HG03045 (cell line): ENCODE data around the gene DLG2.
"Not testable (repeated sequence)": the region's sequence is repeated elsewhere in the genome, so short reads cannot be mapped to it uniquely, and the experiment has no call there.

ENCODE experiments used
- ATAC-seq: cut with Tn5 transposase; IDR thresholded peaks from one replicate; pipeline ENCODE4 v1.9.1; 2021; ENCODE audit warnings: mild to moderate bottlenecking, moderate library complexity; ENCODE audit not compliant: unreplicated experiment

The DLG2 gene

DNA sequence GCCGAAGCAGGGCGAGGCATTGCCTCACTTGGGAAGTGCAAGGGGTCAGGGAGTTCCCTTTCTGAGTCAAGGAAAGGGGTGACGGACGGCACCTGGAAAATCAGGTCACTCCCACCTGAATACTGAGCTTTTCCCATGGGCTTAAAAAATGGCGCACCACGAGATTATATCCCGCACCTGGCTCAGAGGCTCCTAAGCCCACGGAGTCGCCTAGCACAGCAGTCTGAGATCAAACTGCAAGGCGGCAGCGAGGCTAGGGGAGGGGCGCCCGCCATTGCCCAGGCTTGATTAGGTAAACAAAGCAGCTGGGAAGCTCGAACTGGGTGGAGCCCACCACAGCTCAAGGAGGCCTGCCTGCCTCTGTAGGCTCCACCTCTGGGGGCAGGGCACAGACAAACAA lies 2039.3 kb downstream of the DLG2 start:
- ATAC-seq = not testable (repeated sequence)

DNA sequence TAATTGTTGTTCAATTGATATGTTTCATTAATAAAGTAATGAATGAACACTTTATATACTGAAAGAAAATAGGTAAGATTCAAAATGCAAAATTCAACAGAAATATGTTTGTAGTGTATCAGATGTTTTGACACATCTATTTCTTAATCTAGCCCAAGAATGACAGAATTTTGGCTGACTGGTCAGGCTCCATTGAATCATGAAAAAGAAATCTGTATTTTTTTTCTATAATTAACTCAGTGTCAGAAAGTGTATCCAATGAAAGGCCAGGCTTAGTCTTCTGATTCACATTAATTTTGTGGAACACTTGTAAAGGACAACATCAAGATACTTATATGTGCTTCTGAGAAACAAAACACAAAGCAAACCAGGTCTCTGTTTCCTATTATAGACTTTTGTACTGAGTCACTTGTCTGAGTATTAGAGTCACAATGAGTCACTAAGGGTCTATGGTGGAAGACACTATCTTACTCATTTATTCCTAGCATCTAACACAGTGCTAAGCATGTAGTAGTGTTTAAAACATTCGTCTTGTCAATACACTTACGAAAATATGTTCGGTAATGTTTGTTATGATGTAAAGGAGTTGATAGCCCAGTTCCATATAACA lies 2043.3 kb downstream of the DLG2 start:
- peak; percentile 97 for ATAC-seq

DNA sequence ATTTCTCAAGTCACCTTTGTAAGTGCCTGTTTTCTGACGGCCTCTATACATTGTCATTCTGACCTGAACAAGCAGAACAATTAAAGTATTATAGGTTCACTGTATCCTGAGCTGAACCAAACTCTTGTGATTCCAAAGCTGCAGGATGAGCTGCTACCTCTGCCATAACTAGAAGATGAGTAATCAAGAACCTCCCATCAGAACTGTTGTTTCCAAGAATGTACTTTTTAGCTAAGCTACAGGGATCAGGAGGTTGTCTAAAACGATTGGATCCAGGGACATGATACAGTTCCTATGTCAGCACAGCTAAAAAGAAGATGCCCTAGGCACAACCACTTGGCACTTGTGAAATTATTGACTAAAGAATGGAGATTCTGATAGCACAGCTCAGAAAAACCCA lies 2052.6 kb downstream of the DLG2 start:
- no peak for ATAC-seq

DNA sequence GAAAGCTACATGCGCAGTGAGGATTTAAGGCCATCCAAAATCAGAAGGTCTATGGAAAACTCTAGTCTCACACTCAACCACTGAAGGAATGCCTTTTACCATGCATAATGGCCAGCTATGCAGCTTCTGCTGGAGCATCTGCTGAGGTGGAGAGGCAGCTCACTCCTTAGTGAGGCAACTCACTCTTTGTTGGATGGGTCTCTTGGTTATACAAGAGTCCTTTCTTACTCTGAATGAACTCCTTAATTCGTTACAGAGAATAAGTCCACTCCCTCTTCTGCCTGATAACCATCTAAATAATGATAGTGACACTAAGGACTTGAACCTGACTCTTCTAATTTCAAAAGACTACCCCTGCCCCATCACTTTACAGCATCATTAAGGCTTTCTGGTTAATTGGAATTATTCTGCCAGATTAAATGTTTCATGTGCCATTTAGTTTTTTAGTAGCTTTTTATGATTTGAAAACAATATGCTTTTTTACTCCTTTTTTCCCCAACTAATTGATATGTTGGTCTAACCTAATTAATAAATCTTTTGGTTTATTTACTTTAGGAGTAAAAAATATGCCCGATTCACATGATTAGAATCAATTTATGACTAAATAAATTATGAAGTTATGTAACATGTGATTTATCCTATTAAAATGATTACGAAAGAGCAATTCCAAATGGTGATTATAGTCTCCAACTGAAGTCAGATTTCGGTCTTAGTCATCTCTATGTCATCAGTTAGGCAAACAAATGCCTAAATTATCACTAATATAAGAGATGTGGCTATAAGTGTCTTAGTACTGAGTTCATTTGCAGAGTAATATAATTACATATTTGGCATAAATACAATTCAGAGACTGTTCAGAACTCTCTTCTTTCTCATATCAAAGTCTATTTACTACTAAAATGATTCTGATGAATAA lies 2054.3 kb downstream of the DLG2 start:
- no peak for ATAC-seq

- ATAC-seq = no peak
Observed at GRCh38 chr11:83571302-83571701, 2055.8 kb downstream of the DLG2 start.

DNA sequence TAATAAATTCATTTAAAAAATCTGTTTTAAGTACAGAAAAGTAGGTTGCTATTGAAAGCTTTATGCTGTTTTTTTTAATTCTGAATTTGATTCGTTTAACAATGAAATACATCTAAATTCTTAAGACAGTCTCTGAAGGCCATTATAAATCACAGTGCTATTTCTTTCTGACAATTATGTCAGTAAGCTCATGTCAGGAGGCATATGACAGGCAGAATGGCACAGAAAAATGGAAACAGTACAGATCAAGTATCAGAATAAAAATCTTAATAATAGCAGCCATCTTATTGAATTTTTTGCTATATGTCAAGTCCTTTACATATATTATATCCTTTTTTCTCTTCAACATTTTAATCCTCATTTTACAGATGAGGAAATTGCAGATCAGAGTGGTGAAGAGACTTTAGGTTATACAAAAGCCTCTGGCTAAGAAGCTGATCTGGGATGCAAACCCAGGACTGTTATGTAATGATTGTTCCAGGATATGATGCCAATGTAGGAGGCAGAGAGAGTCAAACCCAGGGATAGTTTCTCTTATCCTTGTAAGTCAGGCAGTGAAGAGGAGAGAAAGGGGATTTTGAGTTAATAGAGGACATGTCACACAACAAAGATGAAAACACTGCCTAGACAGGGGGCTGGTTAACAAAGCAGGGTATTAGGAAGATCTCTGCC lies 2057.9 kb downstream of the DLG2 start:
- ATAC-seq = no peak

DNA sequence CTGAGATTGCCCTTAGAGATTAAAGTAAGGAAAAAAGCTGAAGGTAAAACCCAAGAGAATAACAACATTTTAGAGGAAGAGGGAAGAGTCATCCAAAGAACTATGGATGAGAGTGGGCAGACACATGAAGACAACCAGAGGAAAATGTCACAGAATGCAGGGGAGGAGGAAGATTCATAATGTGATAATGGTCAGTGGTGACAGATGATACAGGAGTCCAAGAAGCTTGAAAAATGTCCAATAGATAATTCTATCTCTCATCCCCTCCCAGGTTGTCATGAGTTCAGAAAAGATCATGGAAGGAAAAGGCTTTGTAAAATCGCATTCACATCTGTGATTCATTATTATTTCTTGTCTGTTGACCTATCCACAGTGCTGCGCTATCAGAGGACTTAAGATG lies 2058.6 kb downstream of the DLG2 start:
- no peak for ATAC-seq

DNA sequence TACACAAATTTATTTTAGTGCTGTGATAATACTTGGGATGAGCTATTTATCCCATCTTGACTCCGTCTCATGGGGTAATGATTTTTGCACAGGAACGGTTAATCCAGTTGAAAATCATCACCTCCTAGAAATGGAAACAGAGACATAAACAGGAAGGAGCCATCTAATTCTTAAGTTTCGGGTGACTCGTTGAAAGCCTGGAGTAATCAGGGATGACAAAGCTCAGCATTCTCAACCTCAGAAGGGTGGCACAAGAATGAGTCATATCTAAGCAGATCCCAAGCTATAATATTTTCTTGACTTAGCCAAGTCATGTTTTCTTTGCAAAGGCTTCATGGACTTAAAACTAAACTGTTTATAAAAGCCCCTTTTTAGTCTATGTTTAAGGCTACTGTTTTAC lies 2060.2 kb downstream of the DLG2 start:
- no peak for ATAC-seq

GRCh38 chr11:83564870-83565269 lies 2062.3 kb downstream of the DLG2 start:
- no peak for ATAC-seq

DNA sequence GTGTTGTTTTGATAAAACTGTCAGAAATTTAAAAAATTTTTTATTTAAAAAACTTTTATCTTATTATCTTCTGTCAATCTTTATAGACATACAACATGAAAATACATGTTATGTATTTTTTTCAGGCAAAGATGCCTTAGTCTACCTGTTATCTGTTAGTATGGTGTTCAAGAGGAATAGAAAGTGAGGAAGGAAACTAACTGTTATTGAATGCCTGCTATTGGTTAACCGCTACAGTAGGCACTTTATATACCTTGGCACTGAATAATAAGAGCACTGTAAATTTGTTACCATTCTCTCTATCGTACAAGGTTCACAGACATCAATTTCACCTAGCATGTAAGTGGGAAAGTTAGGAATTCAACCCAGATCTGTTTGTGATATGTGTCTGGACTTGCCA lies 2068.9 kb downstream of the DLG2 start:
- no peak for ATAC-seq

- no peak for ATAC-seq
Observed at GRCh38 chr11:83557653-83558052, 2069.5 kb downstream of the DLG2 start.

DNA sequence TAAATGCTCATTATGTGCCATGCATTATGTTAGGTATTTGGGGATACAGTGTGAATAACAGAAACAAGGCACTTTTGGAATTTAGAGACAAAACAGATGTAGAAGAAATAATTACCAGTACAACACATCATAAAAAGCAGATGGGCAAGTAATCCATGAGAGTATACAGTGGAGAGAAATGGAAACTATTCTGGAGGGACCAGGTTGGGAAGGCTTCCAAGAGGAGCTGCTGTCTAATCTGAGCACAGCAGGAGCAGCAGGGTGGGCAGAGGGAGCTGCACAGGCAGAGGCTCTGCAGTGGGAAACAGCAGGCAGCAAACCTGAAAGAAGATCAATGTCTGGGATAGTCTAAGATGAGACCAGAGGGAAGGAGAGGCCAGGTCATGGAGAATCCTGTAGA lies 2072.3 kb downstream of the DLG2 start:
- no peak for ATAC-seq

GRCh38 chr11:83549984-83550667 lies 2077.0 kb downstream of the DLG2 start:
- no peak for ATAC-seq

DNA sequence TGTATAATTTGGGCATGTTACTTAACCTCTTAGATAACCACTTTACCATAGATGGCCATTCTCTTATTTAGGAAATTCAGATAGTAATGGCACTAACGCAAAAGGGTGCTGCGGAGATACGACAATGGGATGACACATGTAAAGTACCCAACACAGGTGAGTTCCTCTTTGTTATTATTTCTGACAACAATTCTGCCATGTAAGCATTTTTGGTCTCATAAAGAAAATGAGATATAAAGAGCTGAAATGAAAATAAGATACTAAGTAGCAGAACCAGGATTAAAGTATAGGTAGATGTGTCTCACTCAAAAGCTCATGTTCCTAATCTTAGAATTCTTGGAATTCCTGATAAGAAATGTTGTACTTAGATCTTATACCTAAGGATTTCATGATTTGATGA lies 2080.8 kb downstream of the DLG2 start:
- ATAC-seq = no peak

DNA sequence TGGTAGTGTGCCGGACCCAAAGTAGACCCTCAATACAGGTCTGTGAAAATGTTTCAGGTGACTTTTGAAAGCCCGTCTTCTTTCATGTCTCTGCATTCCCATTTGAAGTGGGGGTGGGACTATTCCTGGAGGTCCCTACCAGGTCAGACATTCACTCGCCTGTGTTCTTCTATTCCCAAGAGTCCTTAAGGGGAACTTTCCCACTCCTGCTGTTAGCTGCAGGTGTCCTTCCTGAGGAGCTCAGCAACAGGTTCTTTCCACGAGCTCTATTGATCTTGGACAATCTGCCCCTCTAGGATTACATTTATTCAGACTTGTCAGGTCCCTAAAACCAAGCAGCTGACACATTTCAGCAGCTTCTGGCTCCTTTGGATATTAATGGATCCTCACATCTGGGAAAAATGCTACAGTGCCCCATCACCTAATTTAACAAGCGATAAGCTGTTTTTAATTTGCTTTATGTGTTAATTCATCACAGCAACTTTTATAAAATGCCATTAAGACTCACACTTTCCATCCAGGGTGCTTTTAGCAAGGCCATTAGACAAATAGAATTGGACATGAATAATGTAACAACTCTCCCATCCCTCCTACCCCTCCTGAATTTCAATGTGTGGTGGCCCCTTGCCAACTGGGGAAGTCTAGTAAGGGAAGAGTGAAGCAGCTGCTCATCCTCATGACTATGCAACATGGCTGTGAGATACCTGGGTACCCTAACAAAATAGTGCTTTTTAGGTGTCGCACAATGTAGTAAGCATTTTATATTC lies 2081.5 kb downstream of the DLG2 start:
- ATAC-seq = no peak

DNA sequence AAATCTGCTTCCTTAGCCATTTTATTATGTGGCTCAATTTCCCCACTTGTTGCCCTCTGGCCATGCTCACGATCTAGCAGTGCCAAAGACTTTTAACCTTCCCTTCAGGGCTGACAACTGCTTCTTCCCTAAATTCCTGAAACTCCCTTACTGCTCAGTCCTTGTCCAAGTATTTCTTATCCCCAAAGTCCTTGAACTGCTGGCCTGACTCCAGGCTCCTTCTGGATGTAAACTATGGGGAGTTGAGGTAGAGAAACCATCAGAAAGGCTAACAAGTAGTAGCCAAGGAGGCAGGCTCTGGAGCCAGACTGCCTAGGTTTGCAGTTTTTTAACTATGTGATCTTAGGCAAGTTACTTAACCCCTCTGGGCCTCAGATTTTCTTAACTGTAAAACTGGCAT lies 2082.3 kb downstream of the DLG2 start:
- ATAC-seq = no peak

- no peak for ATAC-seq
Observed at GRCh38 chr11:83543706-83544439, 2083.3 kb downstream of the DLG2 start.

GRCh38 chr11:83542861-83543260 lies 2084.3 kb downstream of the DLG2 start:
- no peak for ATAC-seq

DNA sequence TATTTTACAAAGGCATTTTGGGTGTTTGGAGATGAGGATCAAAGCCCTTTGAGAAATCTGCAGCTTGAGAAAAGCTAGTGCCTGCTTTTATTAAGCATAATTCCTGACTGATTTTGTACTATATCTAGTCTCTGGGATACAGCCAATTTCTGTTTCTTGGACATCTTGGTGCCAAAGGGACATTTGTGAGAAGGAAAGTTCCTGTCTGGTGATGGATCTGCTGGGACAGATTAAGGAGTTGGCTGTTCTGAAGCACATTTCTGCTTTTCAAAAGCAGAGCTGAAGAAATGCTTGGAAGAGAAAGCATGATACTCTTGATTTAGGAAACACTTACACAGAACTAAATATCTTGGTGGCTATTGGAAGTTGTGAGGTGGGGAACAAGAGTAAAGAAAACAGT lies 2086.4 kb downstream of the DLG2 start:
- ATAC-seq = no peak

DNA sequence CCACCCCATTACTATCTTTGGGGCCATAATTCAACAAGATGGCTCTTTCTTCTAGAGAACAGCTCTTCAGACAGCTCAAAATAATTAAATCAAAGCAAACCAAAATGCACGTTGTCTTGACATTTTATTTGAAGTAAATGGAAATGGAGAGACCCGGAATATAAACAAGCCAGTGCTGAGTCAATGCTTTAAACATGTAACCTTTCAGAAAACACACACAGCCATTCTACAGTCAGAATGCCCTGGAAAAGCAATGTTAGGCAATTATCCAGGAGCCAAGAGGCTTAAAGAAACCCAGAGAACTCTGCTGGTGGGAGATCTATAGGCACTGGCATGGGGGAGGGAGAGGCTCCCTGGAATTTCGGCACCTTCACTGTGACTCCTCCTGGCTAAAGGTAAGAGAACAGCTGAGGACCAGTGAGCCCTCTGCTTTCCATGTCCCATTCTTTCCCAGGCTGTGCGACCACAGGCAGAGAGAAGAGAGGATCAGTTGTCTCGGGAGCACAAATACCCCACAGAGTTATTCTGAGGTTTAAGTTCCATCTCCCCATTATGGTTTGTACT lies 2086.9 kb downstream of the DLG2 start:
- no peak for ATAC-seq
